ENCODE results near the gene TRIM17. TPM values are rescaled to one million over a fixed set of nuclear protein-coding genes. Genes with fewer than 3 reads are reported as not detected.
A peak's percentile ranks its signal among the peaks of the same experiment; 100 is the strongest.

TRIM17 gene
- total RNA-seq, 1 donor from 2014 or later: 1.5 TPM

DNA sequence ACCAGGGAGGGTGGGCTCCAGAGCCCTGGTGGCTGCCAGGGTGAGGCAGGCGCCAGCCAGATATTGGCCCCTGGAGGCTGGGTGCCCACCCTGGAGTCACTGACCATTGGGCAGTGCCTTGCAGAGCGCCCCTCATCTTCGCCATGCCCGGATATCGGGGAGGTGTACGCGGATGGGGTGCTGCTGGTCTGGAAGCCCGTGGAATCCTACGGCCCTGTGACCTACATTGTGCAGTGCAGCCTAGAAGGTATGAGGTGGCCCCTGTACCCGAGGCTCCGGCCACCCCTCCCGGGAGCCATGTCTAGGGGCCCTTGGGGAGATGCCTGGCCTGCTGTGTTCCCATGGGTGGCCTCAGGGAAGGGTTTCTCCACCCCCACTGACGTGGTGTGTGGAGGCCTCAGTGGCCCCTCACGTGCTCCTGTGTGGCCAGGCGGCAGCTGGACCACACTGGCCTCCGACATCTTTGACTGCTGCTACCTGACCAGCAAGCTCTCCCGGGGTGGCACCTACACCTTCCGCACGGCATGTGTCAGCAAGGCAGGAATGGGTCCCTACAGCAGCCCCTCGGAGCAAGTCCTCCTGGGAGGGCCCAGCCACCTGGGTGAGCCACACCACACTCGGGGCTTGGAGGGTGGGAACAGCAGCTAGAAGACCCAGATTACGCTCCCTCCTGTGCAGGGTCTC, 40.9 kb downstream of the TRIM17 start:
- Histone ChIP-seq H3K9me3 (ENCODE audit: insufficient read depth, low read depth, low read length) (no peaks in the 10 kb centered on the region), H3K36me3 (ENCODE audit: insufficient read depth, low read length) (no peaks in the 10 kb centered on the region), H3K27me3 (ENCODE audit: insufficient read depth, low read length) (no peaks in the 10 kb centered on the region), H2AFZ (ENCODE audit: low read depth, low read length) (no peak overlapping the region), H3K4me1 (ENCODE audit: insufficient read depth, low read length) (peaks cover 4% of the 10 kb centered on the region), H3K9ac (ENCODE audit: low read length) (no peak overlapping the region), H4K20me1 (ENCODE audit: insufficient read depth, low read length) (no peaks in the 10 kb centered on the region), H3K4me2 (ENCODE audit: low read length) (no peak overlapping the region), H3K79me2 (ENCODE audit: insufficient read depth, low read length) (no peaks in the 10 kb centered on the region), H3K27ac (ENCODE audit: low read depth, low read length) (no peak overlapping the region), H3K4me3 (ENCODE audit: insufficient read depth, low read depth, low read length) (no peak overlapping the region)
- Mint-ChIP-seq H3K4me3 (ENCODE audit: unreplicated experiment) (no peak overlapping the region), H3K36me3 (ENCODE audit: low read depth, unreplicated experiment) (no peaks in the 10 kb centered on the region), H3K9me3 (ENCODE audit: unreplicated experiment) (no peaks in the 10 kb centered on the region), H3K27ac (ENCODE audit: unreplicated experiment) (no peak overlapping the region), H3K27me3 (ENCODE audit: low read depth, unreplicated experiment) (peaks cover 22% of the 10 kb centered on the region), H3K4me1 (ENCODE audit: low read depth, unreplicated experiment) (no peaks in the 10 kb centered on the region)
- no peak for TF ChIP-seq EZH2 (IDR thresholded peaks at IDR 0.05; ENCODE audit: insufficient read depth, low read length)
- TF ChIP-seq, protein P1, sequence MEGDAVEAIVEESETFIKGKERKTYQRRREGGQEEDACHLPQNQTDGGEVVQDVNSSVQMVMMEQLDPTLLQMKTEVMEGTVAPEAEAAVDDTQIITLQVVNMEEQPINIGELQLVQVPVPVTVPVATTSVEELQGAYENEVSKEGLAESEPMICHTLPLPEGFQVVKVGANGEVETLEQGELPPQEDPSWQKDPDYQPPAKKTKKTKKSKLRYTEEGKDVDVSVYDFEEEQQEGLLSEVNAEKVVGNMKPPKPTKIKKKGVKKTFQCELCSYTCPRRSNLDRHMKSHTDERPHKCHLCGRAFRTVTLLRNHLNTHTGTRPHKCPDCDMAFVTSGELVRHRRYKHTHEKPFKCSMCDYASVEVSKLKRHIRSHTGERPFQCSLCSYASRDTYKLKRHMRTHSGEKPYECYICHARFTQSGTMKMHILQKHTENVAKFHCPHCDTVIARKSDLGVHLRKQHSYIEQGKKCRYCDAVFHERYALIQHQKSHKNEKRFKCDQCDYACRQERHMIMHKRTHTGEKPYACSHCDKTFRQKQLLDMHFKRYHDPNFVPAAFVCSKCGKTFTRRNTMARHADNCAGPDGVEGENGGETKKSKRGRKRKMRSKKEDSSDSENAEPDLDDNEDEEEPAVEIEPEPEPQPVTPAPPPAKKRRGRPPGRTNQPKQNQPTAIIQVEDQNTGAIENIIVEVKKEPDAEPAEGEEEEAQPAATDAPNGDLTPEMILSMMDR (IDR thresholded peaks at IDR 0.05; ENCODE audit: insufficient read depth, low read depth, low read length): no peak
- no peak for FAIRE-seq
- no peak for DNase-seq (ENCODE audit: low read depth)

DNA sequence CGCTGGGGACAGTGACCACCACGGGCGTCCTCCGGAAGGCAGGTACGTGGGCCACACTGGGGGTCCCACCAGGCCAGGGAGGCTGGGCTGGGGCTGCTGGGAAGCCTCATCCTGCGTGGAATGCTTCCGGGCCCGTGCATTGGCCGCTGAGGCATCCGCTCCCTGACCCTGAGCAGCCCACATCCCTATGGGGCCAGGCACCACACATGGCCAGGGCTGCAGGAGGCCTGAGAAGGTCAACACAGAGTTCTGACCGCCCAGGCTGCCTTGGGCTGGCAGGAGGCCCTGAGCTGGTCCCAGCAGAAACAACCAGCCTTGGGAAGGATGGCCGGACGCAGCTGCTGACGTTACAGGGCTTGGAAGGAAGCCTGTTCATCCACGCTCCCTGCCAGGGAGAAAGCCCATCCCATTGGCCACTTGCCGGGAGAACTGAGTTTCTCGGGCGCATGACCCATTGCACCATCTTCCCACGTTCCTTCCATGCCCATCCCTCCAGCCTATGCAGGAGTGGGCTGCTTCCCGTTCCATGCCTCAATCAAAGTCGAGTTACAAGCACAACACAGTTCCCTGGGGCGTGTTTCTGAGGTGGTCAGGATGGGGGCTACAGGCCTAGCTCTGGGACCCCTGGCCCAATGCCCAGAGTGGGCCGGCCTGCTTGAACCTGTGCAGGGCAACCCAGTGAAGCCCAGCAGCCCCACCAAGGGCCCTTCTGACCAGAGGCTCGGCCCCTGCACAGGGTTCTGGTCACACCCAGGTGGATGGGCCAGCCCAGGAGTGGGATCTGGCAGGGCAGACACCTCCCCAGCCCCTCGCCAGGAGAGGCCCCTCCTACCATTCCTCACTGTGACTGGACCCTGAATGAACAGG, 41.7 kb downstream of the TRIM17 start:
- no peak overlapping the region for H2AFZ ChIP-seq (ENCODE audit: low read depth, low read length)
- no peak for FAIRE-seq

More for the DNA sequence above, 41.7 kb downstream of the TRIM17 start:
- no peaks in the 10 kb centered on the region for H3K9me3 ChIP-seq (ENCODE audit: insufficient read depth, low read depth, low read length)
- peaks cover 4% of the 10 kb centered on the region for H3K4me1 ChIP-seq (ENCODE audit: insufficient read depth, low read length)
- H3K27me3 ChIP-seq (ENCODE audit: insufficient read depth, low read length): no peaks in the 10 kb centered on the region
- no peak overlapping the region for H3K27ac ChIP-seq (ENCODE audit: low read depth, low read length)
- peak; percentile 47 for DNase-seq (ENCODE audit: low read depth)
- TF ChIP-seq, protein P1 (IDR thresholded peaks at IDR 0.05; ENCODE audit: insufficient read depth, low read depth, low read length): no peak
- TF ChIP-seq EZH2 (IDR thresholded peaks at IDR 0.05; ENCODE audit: insufficient read depth, low read length): no peak
- no peak overlapping the region for H3K4me2 ChIP-seq (ENCODE audit: low read length)
- H3K4me1 Mint-ChIP-seq (ENCODE audit: low read depth, unreplicated experiment): no peaks in the 10 kb centered on the region
- no peaks in the 10 kb centered on the region for H3K36me3 Mint-ChIP-seq (ENCODE audit: low read depth, unreplicated experiment)
- H3K9ac ChIP-seq (ENCODE audit: low read length): no peak overlapping the region
- no peak overlapping the region for H3K4me3 ChIP-seq (ENCODE audit: insufficient read depth, low read depth, low read length)
- no peaks in the 10 kb centered on the region for H3K9me3 Mint-ChIP-seq (ENCODE audit: unreplicated experiment)
- H3K27me3 Mint-ChIP-seq (ENCODE audit: low read depth, unreplicated experiment): peaks cover 15% of the 10 kb centered on the region
- H3K27ac Mint-ChIP-seq (ENCODE audit: unreplicated experiment): no peak overlapping the region
- no peak overlapping the region for H3K4me3 Mint-ChIP-seq (ENCODE audit: unreplicated experiment)
- H4K20me1 ChIP-seq (ENCODE audit: insufficient read depth, low read length): no peaks in the 10 kb centered on the region
- H3K36me3 ChIP-seq (ENCODE audit: insufficient read depth, low read length): no peaks in the 10 kb centered on the region
- H3K79me2 ChIP-seq (ENCODE audit: insufficient read depth, low read length): no peaks in the 10 kb centered on the region

Measured in astrocyte (in vitro differentiated cells and primary cell).